Suprapubic skin (tissue), 4 donors: ENCODE measurements around the gene PPP2R5C.

ENCODE experiments used
- EP300 ChIP-seq: sonication (generic); formaldehyde crosslinking; IDR thresholded peaks from one replicate; pipeline ENCODE4 v1.6.1; 2017; ENCODE audit warnings: antibody characterized with exemption
- POLR2A ChIP-seq, 2 donors: fragments of 450-650 bp; IDR thresholded peaks; one replicate each; pipeline ENCODE4 v1.6.1; 2017; ENCODE audit warnings: antibody characterized with exemption in 2 of 2, mild to moderate bottlenecking in 2 of 2, moderate library complexity in 2 of 2
- POLR2AphosphoS5 ChIP-seq, 3 donors: sonication (generic); formaldehyde crosslinking; IDR thresholded peaks; one replicate each; pipeline ENCODE4 v1.6.1; 2017; ENCODE audit warnings: antibody characterized with exemption in 3 of 3
- TF ChIP-seq, protein P1 (sequence below), 2 donors: fragments of 200-600 bp in 1 of 2; fragments of 450-650 bp in 1 of 2; sonication (generic) in 1 of 2; IDR thresholded peaks; one replicate each; pipeline ENCODE4 v1.5.1; 2016 to 2019; ENCODE audit warnings: antibody characterized with exemption in 2 of 2, mild to moderate bottlenecking in 1 of 2, moderate library complexity in 1 of 2

DNA sequence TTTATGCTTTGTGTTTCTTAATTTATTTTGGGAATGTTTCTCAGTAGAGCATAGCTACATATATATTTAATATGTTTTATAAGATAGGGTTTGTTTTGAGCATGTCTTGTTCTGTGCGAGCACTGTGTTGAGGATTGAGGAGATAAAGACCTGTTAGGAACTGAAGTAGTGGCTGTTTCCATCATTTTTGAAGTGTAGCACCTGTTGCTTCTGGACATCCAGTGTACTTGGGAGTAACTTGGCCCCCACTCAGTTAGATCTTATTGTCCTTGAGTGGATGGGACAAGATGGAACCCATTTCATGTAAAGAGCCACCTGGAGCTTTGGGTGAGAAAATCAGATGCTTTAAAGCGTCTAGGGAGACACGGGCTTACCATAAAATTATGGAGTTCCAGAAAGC lies 8.7 kb downstream of the PPP2R5C start:
- TF ChIP-seq, protein P1, sequence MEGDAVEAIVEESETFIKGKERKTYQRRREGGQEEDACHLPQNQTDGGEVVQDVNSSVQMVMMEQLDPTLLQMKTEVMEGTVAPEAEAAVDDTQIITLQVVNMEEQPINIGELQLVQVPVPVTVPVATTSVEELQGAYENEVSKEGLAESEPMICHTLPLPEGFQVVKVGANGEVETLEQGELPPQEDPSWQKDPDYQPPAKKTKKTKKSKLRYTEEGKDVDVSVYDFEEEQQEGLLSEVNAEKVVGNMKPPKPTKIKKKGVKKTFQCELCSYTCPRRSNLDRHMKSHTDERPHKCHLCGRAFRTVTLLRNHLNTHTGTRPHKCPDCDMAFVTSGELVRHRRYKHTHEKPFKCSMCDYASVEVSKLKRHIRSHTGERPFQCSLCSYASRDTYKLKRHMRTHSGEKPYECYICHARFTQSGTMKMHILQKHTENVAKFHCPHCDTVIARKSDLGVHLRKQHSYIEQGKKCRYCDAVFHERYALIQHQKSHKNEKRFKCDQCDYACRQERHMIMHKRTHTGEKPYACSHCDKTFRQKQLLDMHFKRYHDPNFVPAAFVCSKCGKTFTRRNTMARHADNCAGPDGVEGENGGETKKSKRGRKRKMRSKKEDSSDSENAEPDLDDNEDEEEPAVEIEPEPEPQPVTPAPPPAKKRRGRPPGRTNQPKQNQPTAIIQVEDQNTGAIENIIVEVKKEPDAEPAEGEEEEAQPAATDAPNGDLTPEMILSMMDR (IDR thresholded peaks at IDR 0.05), result no peak
- TF ChIP-seq POLR2A (IDR thresholded peaks at IDR 0.05) (no peak), EP300 (no peak), POLR2AphosphoS5 (IDR thresholded peaks at IDR 0.05) (no peak)
